Hepatocyte (in vitro differentiated cells): ENCODE results near the gene MYADML2. TPM values are rescaled to one million over a fixed set of nuclear protein-coding genes. Genes with fewer than 3 reads are reported as not detected.

Experiments
- DNase-seq: peaks from one replicate; pipeline ENCODE4 v3.0.0-alpha.2; 2016; ENCODE audit warnings: low spot score
- H2AFZ ChIP-seq: fragments of 200-600 bp; sonication (generic); 2 replicates; pipeline ENCODE4 v1.6.0; 2016; ENCODE audit warnings: antibody characterized with exemption, mild to moderate bottlenecking
- H3K27ac ChIP-seq: fragments of 200-600 bp; sonication (generic); 2 replicates; pipeline ENCODE4 v1.5.1; 2016; ENCODE audit warnings: mild to moderate bottlenecking
- H3K27me3 ChIP-seq: fragments of 200-600 bp; sonication (generic); 2 replicates; pipeline ENCODE4 v1.6.1; 2016
- H3K36me3 ChIP-seq: fragments of 200-600 bp; sonication (generic); replicated peaks from 2 replicates; pipeline ENCODE4 v1.5.1; 2016; ENCODE audit warnings: low read depth; ENCODE audit not compliant: insufficient read depth
- H3K4me1 ChIP-seq: fragments of 200-600 bp; sonication (generic); 2 replicates; pipeline ENCODE4 v1.5.1; 2016; ENCODE audit warnings: mild to moderate bottlenecking, moderate library complexity; ENCODE audit not compliant: insufficient read depth
- H3K4me2 ChIP-seq: fragments of 200-600 bp; sonication (generic); 2 replicates; pipeline ENCODE4 v1.6.0; 2016
- H3K4me3 ChIP-seq: fragments of 200-600 bp; sonication (generic); 2 replicates; pipeline ENCODE4 v1.5.1; 2016; ENCODE audit warnings: mild to moderate bottlenecking
- H3K79me2 ChIP-seq: fragments of 200-600 bp; sonication (generic); 2 replicates; pipeline ENCODE4 v1.6.0; 2017; ENCODE audit warnings: mild to moderate bottlenecking
- H3K9me2 ChIP-seq: fragments of 200-600 bp; sonication (generic); replicated peaks from 2 replicates; pipeline ENCODE4 v1.6.0; 2017; ENCODE audit warnings: mild to moderate bottlenecking; ENCODE audit not compliant: insufficient read depth
- H3K9me3 ChIP-seq: fragments of 200-600 bp; sonication (generic); 2 replicates; pipeline ENCODE4 v1.5.1; 2016; ENCODE audit warnings: low read depth, mild to moderate bottlenecking
- H4K20me1 ChIP-seq: fragments of 200-600 bp; sonication (generic); 2 replicates; pipeline ENCODE4 v1.6.0; 2016; ENCODE audit warnings: mild to moderate bottlenecking; ENCODE audit not compliant: insufficient read depth, poor library complexity, severe bottlenecking
- CTCF ChIP-seq: fragments of 200-600 bp; sonication (generic); IDR thresholded peaks from 2 replicates; pipeline ENCODE4 v1.5.1; 2016; ENCODE audit warnings: antibody characterized with exemption, mild to moderate bottlenecking; ENCODE audit not compliant: poor library complexity
- EZH2 ChIP-seq: fragments of 200-600 bp; sonication (generic); IDR thresholded peaks from 2 replicates; pipeline ENCODE4 v1.6.1; 2016; ENCODE audit warnings: antibody characterized with exemption, mild to moderate bottlenecking, borderline replicate concordance
- EZH2phosphoT487 ChIP-seq: fragments of 200-600 bp; sonication (generic); IDR thresholded peaks from one replicate; pipeline ENCODE4 v1.6.1; 2018; ENCODE audit warnings: antibody characterized with exemption, mild to moderate bottlenecking, low read depth, moderate library complexity; ENCODE audit not compliant: unreplicated experiment, severe bottlenecking
- WGBS: methylation state at CpG from one replicate; pipeline ENCODE4 v1.1.6; 2016; ENCODE audit warnings: low lambda C conversion rate; ENCODE audit errors: missing lambda C conversion rate; 5-methylcytosine and 5-hydroxymethylcytosine counted together
- polyA plus RNA-seq: library from polyadenylated mRNA; unstranded; fragments of >200 nt; fragmentation: Nextera tagmentation; extraction: Ambion mirVana; gene quantifications from 2 replicates; pipeline ENCODE4 v1.2.1, GENCODE V29; 2016
- total RNA-seq: library from RNA; depleted of rRNA; stranded (reverse); fragments of >200 nt; gene quantifications from 2 replicates; pipeline ENCODE4 v1.2.3, GENCODE V29; 2014

The MYADML2 gene
- total and polyA plus RNA-seq, 2 experiments from 2014 or later: 0.06 TPM; not detected in 1

GRCh38 chr17:81907219-81908145 is 39.6 kb downstream of the MYADML2 start:
- no peak overlapping the region for H2AFZ ChIP-seq
- H3K36me3 ChIP-seq: no peaks in the 10 kb centered on the region
- DNase-seq: no peak
- TF ChIP-seq CTCF: no peak
- TF ChIP-seq EZH2: no peak
- TF ChIP-seq EZH2phosphoT487: no peak
- H3K4me2 ChIP-seq: no peak overlapping the region
- no peak overlapping the region for H3K27ac ChIP-seq
- peaks cover 4% of the 10 kb centered on the region for H4K20me1 ChIP-seq
- peaks cover 16% of the 10 kb centered on the region for H3K4me1 ChIP-seq
- no peaks in the 10 kb centered on the region for H3K9me3 ChIP-seq
- WGBS: 94% methylated on average over 26 of the region's 26 CpGs
- no peaks in the 10 kb centered on the region for H3K27me3 ChIP-seq
- H3K4me3 ChIP-seq: no peak overlapping the region
- H3K9me2 ChIP-seq: no peaks in the 10 kb centered on the region
- peaks cover 18% of the 10 kb centered on the region for H3K79me2 ChIP-seq

- Histone ChIP-seq H3K79me2 (peaks cover 18% of the 10 kb centered on the region), H3K4me3 (no peak overlapping the region), H3K36me3 (no peaks in the 10 kb centered on the region), H3K4me1 (peaks cover 20% of the 10 kb centered on the region), H4K20me1 (peaks cover 6% of the 10 kb centered on the region), H3K9me2 (no peaks in the 10 kb centered on the region), H3K27ac (no peak overlapping the region), H3K9me3 (no peaks in the 10 kb centered on the region), H3K4me2 (no peak overlapping the region), H3K27me3 (no peaks in the 10 kb centered on the region), H2AFZ (no peak overlapping the region)
- WGBS: 97% methylated on average over 15 of the region's 15 CpGs
- DNase-seq: no peak
- TF ChIP-seq EZH2: no peak
- no peak for TF ChIP-seq CTCF
- no peak for TF ChIP-seq EZH2phosphoT487
Observed at GRCh38 chr17:81906476-81907218, 40.4 kb downstream of the MYADML2 start.

- Histone ChIP-seq H3K9me3 (no peaks in the 10 kb centered on the region), H3K4me2 (no peak overlapping the region), H3K36me3 (no peaks in the 10 kb centered on the region), H3K4me3 (no peak overlapping the region), H3K79me2 (peaks cover 18% of the 10 kb centered on the region), H3K27ac (no peak overlapping the region), H2AFZ (no peak overlapping the region), H3K9me2 (no peaks in the 10 kb centered on the region), H4K20me1 (peaks cover 7% of the 10 kb centered on the region), H3K27me3 (no peaks in the 10 kb centered on the region), H3K4me1 (peaks cover 22% of the 10 kb centered on the region)
- 92% methylated on average over 10 of the region's 10 CpGs for WGBS
- no peak for DNase-seq
- TF ChIP-seq EZH2phosphoT487 (no peak), EZH2 (no peak), CTCF (no peak)
Observed at GRCh38 chr17:81905993-81906392, 41.0 kb downstream of the MYADML2 start.
